CD4-positive, alpha-beta T cell (primary cell): ENCODE results near the gene GRIN2A. TPM values are rescaled to one million over a fixed set of nuclear protein-coding genes. Genes with fewer than 3 reads are reported as not detected.

Experiments
- ATAC-seq: fragments of 200-7000 bp; cut with Tn5 transposase; one replicate; pipeline ENCODE4 v1.10.0; 2022; ENCODE audit warnings: mild to moderate bottlenecking; ENCODE audit not compliant: poor library complexity
- CTCF ChIA-PET: fragments of 350-600 bp; sonication (Branson Sonifier 250); formaldehyde crosslinking; loops from one replicate; lab custom pipeline; 2021; ENCODE audit warnings: antibody characterized with exemption, inconsistent platforms; lab: Charles Lee
- POLR2A ChIA-PET: fragments of 350-600 bp; sonication (Branson Sonifier 250); formaldehyde crosslinking; loops from one replicate; lab custom pipeline; 2021; ENCODE audit warnings: antibody characterized with exemption, inconsistent platforms; lab: Charles Lee
- DNase-seq, 14 experiments: peaks; one replicate each; pipeline ENCODE4 v3.0.0-alpha.2; 2013 to 2020; ENCODE audit warnings: mixed read lengths in 2 of 14
- H3K27ac ChIP-seq, 2 donors: one replicate each; pipeline versions ENCODE4 v1.5.1 to v1.7.0; 2013; ENCODE audit warnings: low read length in 2 of 2, low read depth in 1 of 2, mild to moderate bottlenecking in 1 of 2
- H3K27me3 ChIP-seq, 2 experiments: 1 replicate in 1 of 2; 2 replicates in 1 of 2; pipeline versions ENCODE4 v1.6.1 to v1.7.0; 2013; ENCODE audit warnings: low read length in 2 of 2, control low read depth in 1 of 2, mild to moderate bottlenecking in 1 of 2, moderate library complexity in 1 of 2; ENCODE audit not compliant: insufficient read depth in 2 of 2, control insufficient read depth in 1 of 2
- H3K36me3 ChIP-seq: one replicate; pipeline ENCODE4 v1.6.1; 2013; ENCODE audit warnings: low read length, control low read depth; ENCODE audit not compliant: insufficient read depth
- H3K4me1 ChIP-seq: one replicate; pipeline ENCODE4 v1.6.1; 2013; ENCODE audit warnings: low read length, control low read depth; ENCODE audit not compliant: insufficient read depth
- H3K4me3 ChIP-seq: one replicate; pipeline ENCODE4 v1.5.1; 2013; ENCODE audit warnings: mild to moderate bottlenecking, low read length, moderate library complexity
- H3K9me3 ChIP-seq, 2 experiments: 1 replicate in 1 of 2; 2 replicates in 1 of 2; pipeline versions ENCODE4 v1.6.1 to v1.7.0; 2013; ENCODE audit warnings: low read length in 2 of 2, mild to moderate bottlenecking in 2 of 2, control low read depth in 1 of 2, moderate library complexity in 1 of 2; ENCODE audit not compliant: control insufficient read depth in 1 of 2, insufficient read depth in 1 of 2
- H3K27ac Mint-ChIP-seq: one replicate; pipeline ENCODE4 v1.8.0; 2020; ENCODE audit warnings: mixed read lengths
- H3K27me3 Mint-ChIP-seq: one replicate; pipeline ENCODE4 v1.8.0; 2021; ENCODE audit warnings: mixed read lengths
- H3K36me3 Mint-ChIP-seq: one replicate; pipeline ENCODE4 v1.8.0; 2021; ENCODE audit warnings: low read depth, mixed read lengths
- H3K4me1 Mint-ChIP-seq: one replicate; pipeline ENCODE4 v1.8.0; 2021; ENCODE audit warnings: low read depth, mixed read lengths
- H3K4me3 Mint-ChIP-seq: one replicate; pipeline ENCODE4 v1.8.0; 2020; ENCODE audit warnings: mild to moderate bottlenecking, mixed read lengths
- H3K9me3 Mint-ChIP-seq: one replicate; pipeline ENCODE4 v1.8.0; 2020; ENCODE audit warnings: mixed read lengths
- CTCF ChIP-seq: fragments of 200-600 bp; IDR thresholded peaks from one replicate; pipeline ENCODE4 v1.8.0; 2022; ENCODE audit warnings: antibody characterized with exemption, mild to moderate bottlenecking
- intact Hi-C, 2 experiments: fragments of 100-400 bp; cut with DNase I in 1 of 2; cut with micrococcal nuclease in 1 of 2; formaldehyde crosslinking; loops; one replicate each; pipeline versions ENCODE4 v1.15.1 to v1.9.0; 2023 to 2025; cut with DNase I, micrococcal nuclease
- total RNA-seq, 174 experiments: library from RNA in 2 of 174; stranded (reverse) in 2 of 174; gene quantifications; one replicate each; pipeline ENCODE4 v1.2.3 and lab custom pipeline; 2021 to 2026

The GRIN2A gene
- total RNA-seq, 2 experiments from 2014 or later: not detected

GRCh38 chr16:9941245-9941644, 241.0 kb downstream of the GRIN2A start:
- intact Hi-C loops: no loop called here
- peaks cover 2% of the 10 kb centered on the region for H3K9me3 Mint-ChIP-seq
- POLR2A ChIA-PET: no interaction called here

GRCh38 chr16:9934723-9935508, 247.3 kb downstream of the GRIN2A start:
- H3K36me3 ChIP-seq: no peaks in the 10 kb centered on the region
- H3K9me3 ChIP-seq: no peaks in the 10 kb centered on the region
- Mint-ChIP-seq H3K9me3 (no peaks in the 10 kb centered on the region), H3K4me1 (no peaks in the 10 kb centered on the region), H3K27ac (no peak overlapping the region), H3K27me3 (no peaks in the 10 kb centered on the region), H3K4me3 (no peak overlapping the region), H3K36me3 (no peaks in the 10 kb centered on the region)
- H3K4me3 ChIP-seq: no peak overlapping the region
- POLR2A ChIA-PET: no interaction called here
- no peak for DNase-seq
- intact Hi-C loops: no loop called here
- no peaks in the 10 kb centered on the region for H3K4me1 ChIP-seq
- H3K27me3 ChIP-seq: no peaks in the 10 kb centered on the region
- H3K27ac ChIP-seq: no peak overlapping the region
- CTCF ChIA-PET: no interaction called here
- no peak for TF ChIP-seq CTCF
- no peak for ATAC-seq

More at GRCh38 chr16:9941245-9941644, 241.0 kb downstream of the GRIN2A start:
- ATAC-seq: no peak
- CTCF ChIA-PET: no interaction called here
- TF ChIP-seq CTCF: no peak
- DNase-seq: no peak
- no peaks in the 10 kb centered on the region for H3K4me1 Mint-ChIP-seq
- H3K9me3 ChIP-seq: no peaks in the 10 kb centered on the region
- H3K4me3 ChIP-seq: no peak overlapping the region
- no peaks in the 10 kb centered on the region for H3K36me3 ChIP-seq
- no peaks in the 10 kb centered on the region for H3K4me1 ChIP-seq
- no peaks in the 10 kb centered on the region for H3K27me3 ChIP-seq
- H3K36me3 Mint-ChIP-seq: no peaks in the 10 kb centered on the region
- H3K27ac Mint-ChIP-seq: no peak overlapping the region
- no peak overlapping the region for H3K27ac ChIP-seq
- H3K27me3 Mint-ChIP-seq: no peaks in the 10 kb centered on the region
- H3K4me3 Mint-ChIP-seq: no peak overlapping the region

- Histone ChIP-seq H3K9me3 (no peaks in the 10 kb centered on the region), H3K4me3 (no peak overlapping the region), H3K27me3 (no peaks in the 10 kb centered on the region), H3K36me3 (no peaks in the 10 kb centered on the region), H3K27ac (no peak overlapping the region), H3K4me1 (no peaks in the 10 kb centered on the region)
- no peaks in the 10 kb centered on the region for H3K4me1 Mint-ChIP-seq
- H3K27me3 Mint-ChIP-seq: no peaks in the 10 kb centered on the region
- no peaks in the 10 kb centered on the region for H3K36me3 Mint-ChIP-seq
- no peak overlapping the region for H3K27ac Mint-ChIP-seq
- ChIA-PET POLR2A (no interaction called here), CTCF (no interaction called here)
- no peak for ATAC-seq
- TF ChIP-seq CTCF: no peak
- DNase-seq: no peak
- intact Hi-C loops: no loop called here
- no peak overlapping the region for H3K4me3 Mint-ChIP-seq
- H3K9me3 Mint-ChIP-seq: no peaks in the 10 kb centered on the region
Measured at GRCh38 chr16:9932919-9933653, 249.1 kb downstream of the GRIN2A start.
